CD4-positive, alpha-beta T cell treated with Interferon alpha-2 for 1 hour (primary cell): ENCODE measurements around the gene SRSF5.
"Not testable (repeated sequence)": the region's sequence is repeated elsewhere in the genome, so short reads cannot be mapped to it uniquely, and the experiment has no call there.

ENCODE experiments used
- DNase-seq, 2 donors: peaks; one replicate each; pipeline ENCODE4 v3.0.0-alpha.2; 2020 to 2022

SRSF5 gene

GRCh38 chr14:69766984-69767368, at the start of gene SRSF5:
Gene SRSF5 (plus strand): TSS chr14:69767142. CDS start chr14:69768157, 1,015 bp downstream.
- peak; percentile 94 to 95 for DNase-seq

GRCh38 chr14:69718614-69719013, 48.3 kb upstream of the SRSF5 start:
- DNase-seq, result not testable (repeated sequence)

GRCh38 chr14:69719501-69719951, 47.4 kb upstream of the SRSF5 start:
- DNase-seq, result peak in 1 of 2 donors; percentile 34

GRCh38 chr14:69720912-69721311, 46.0 kb upstream of the SRSF5 start:
- no peak for DNase-seq

GRCh38 chr14:69726761-69727511, 40.0 kb upstream of the SRSF5 start:
- DNase-seq, result peak; percentile 78 to 88

GRCh38 chr14:69727860-69728259, 39.1 kb upstream of the SRSF5 start:
- DNase-seq, result no peak

- not testable (repeated sequence) for DNase-seq
Measured at GRCh38 chr14:69731919-69732598, 34.9 kb upstream of the SRSF5 start.

- DNase-seq, result not testable (repeated sequence)
Measured at GRCh38 chr14:69736405-69736804, 30.5 kb upstream of the SRSF5 start.

GRCh38 chr14:69741055-69741454, 25.9 kb upstream of the SRSF5 start:
- no peak for DNase-seq

- DNase-seq, result no peak
Measured at GRCh38 chr14:69749956-69750355, 17.0 kb upstream of the SRSF5 start.

- no peak for DNase-seq
Measured at GRCh38 chr14:69750495-69750894, 16.4 kb upstream of the SRSF5 start.

- no peak for DNase-seq
Measured at GRCh38 chr14:69752773-69753172, 14.2 kb upstream of the SRSF5 start.

GRCh38 chr14:69753860-69754259, 13.1 kb upstream of the SRSF5 start:
- DNase-seq, result no peak

- no peak for DNase-seq
Measured at GRCh38 chr14:69754487-69754886, 12.5 kb upstream of the SRSF5 start.

GRCh38 chr14:69755296-69755695, 11.6 kb upstream of the SRSF5 start:
- DNase-seq, result no peak

- no peak for DNase-seq
Measured at GRCh38 chr14:69755784-69756183, 11.2 kb upstream of the SRSF5 start.

GRCh38 chr14:69756298-69756697, 10.6 kb upstream of the SRSF5 start:
- no peak for DNase-seq

GRCh38 chr14:69760810-69761209, 6.1 kb upstream of the SRSF5 start:
- DNase-seq, result no peak

GRCh38 chr14:69763761-69764510, 3.0 kb upstream of the SRSF5 start:
- peak in 1 of 2 donors; percentile 30 for DNase-seq

GRCh38 chr14:69767369-69767999, 542 bp downstream of the SRSF5 start:
- DNase-seq, result peak; percentile 90 to 93

- no peak for DNase-seq
Measured at GRCh38 chr14:69768873-69769272, 1.9 kb downstream of the SRSF5 start.

GRCh38 chr14:69769623-69770022, 2.7 kb downstream of the SRSF5 start:
- no peak for DNase-seq

GRCh38 chr14:69770559-69770958, 3.6 kb downstream of the SRSF5 start:
- DNase-seq, result no peak
